ENCODE results near the gene MACF1. TPM values are rescaled to one million over a fixed set of nuclear protein-coding genes. Genes with fewer than 3 reads are reported as not detected.

The MACF1 gene
- total RNA-seq, 1 donor from 2014 or later, result 222 TPM

GRCh38 chr1:39381839-39382238, 177.3 kb downstream of the MACF1 start:
- H2AFZ ChIP-seq (replicated peaks), result no peak overlapping the region
- H3K27me3 Mint-ChIP-seq (ENCODE audit: insufficient read depth, low read depth), result no peaks in the 10 kb centered on the region
- no peaks in the 10 kb centered on the region for H3K4me1 ChIP-seq
- peaks cover 38% of the 10 kb centered on the region for H3K36me3 Mint-ChIP-seq
- H3K9ac ChIP-seq, result no peak overlapping the region
- peaks cover 4% of the 10 kb centered on the region for H4K20me1 ChIP-seq (ENCODE audit: low read depth)
- peaks cover 3% of the 10 kb centered on the region for H3K4me1 Mint-ChIP-seq
- H3K9me3 Mint-ChIP-seq, result no peaks in the 10 kb centered on the region
- no peaks in the 10 kb centered on the region for H3K79me2 ChIP-seq (ENCODE audit: low read depth)
- H3K4me3 Mint-ChIP-seq, result no peak overlapping the region
- H3K27me3 ChIP-seq, result no peaks in the 10 kb centered on the region
- no peak for DNase-seq (ENCODE audit: low spot score)
- H3K4me2 ChIP-seq, result no peak overlapping the region
- H3F3A ChIP-seq (ENCODE audit: low read depth), result peaks cover 4% of the 10 kb centered on the region
- TF ChIP-seq, protein P1, sequence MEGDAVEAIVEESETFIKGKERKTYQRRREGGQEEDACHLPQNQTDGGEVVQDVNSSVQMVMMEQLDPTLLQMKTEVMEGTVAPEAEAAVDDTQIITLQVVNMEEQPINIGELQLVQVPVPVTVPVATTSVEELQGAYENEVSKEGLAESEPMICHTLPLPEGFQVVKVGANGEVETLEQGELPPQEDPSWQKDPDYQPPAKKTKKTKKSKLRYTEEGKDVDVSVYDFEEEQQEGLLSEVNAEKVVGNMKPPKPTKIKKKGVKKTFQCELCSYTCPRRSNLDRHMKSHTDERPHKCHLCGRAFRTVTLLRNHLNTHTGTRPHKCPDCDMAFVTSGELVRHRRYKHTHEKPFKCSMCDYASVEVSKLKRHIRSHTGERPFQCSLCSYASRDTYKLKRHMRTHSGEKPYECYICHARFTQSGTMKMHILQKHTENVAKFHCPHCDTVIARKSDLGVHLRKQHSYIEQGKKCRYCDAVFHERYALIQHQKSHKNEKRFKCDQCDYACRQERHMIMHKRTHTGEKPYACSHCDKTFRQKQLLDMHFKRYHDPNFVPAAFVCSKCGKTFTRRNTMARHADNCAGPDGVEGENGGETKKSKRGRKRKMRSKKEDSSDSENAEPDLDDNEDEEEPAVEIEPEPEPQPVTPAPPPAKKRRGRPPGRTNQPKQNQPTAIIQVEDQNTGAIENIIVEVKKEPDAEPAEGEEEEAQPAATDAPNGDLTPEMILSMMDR (IDR thresholded peaks at IDR 0.05), result no peak
- TF ChIP-seq EZH2 (IDR thresholded peaks at IDR 0.05) (no peak), EZH2phosphoT487 (IDR thresholded peaks at IDR 0.05) (no peak)
- H3K27ac ChIP-seq, result no peak overlapping the region
- no peak overlapping the region for H3K27ac Mint-ChIP-seq
- H3K9me3 ChIP-seq (ENCODE audit: low read depth), result no peaks in the 10 kb centered on the region
- H3K4me3 ChIP-seq, result no peak overlapping the region
- H3K36me3 ChIP-seq, result peaks cover 22% of the 10 kb centered on the region

DNA sequence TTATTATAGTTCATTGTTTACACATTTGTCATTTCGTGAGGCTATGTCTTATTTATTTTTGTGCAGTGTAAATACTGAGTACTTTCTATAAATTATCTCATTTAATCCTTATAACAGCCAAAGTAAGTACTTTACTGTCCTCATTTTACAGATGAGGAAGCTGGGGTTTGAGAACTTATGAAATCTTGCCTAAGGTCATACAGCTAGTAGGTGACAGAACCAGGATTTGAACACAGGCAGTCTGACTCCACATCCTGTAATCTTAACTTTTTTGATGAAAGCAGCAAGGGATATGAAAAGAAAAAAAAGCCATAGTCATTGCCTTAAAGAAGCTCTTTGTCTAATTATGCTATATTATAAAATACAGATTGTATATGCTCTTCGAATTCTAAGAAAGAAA, 179.8 kb downstream of the MACF1 start:
- Histone ChIP-seq H3K79me2 (ENCODE audit: low read depth) (peaks cover under 1% of the 10 kb centered on the region), H3F3A (ENCODE audit: low read depth) (peaks cover 4% of the 10 kb centered on the region), H2AFZ (replicated peaks) (no peak overlapping the region), H3K9ac (no peak overlapping the region), H3K27me3 (no peaks in the 10 kb centered on the region), H3K4me2 (no peak overlapping the region), H4K20me1 (ENCODE audit: low read depth) (no peaks in the 10 kb centered on the region), H3K4me3 (no peak overlapping the region), H3K4me1 (no peaks in the 10 kb centered on the region), H3K27ac (no peak overlapping the region), H3K9me3 (ENCODE audit: low read depth) (no peaks in the 10 kb centered on the region), H3K36me3 (peaks cover 22% of the 10 kb centered on the region)
- no peak overlapping the region for H3K27ac Mint-ChIP-seq
- DNase-seq (ENCODE audit: low spot score), result no peak
- peaks cover 3% of the 10 kb centered on the region for H3K4me1 Mint-ChIP-seq
- no peak for TF ChIP-seq EZH2phosphoT487 (IDR thresholded peaks at IDR 0.05)
- TF ChIP-seq, protein P1 (IDR thresholded peaks at IDR 0.05), result no peak
- TF ChIP-seq EZH2 (IDR thresholded peaks at IDR 0.05), result no peak
- H3K36me3 Mint-ChIP-seq, result peaks cover 48% of the 10 kb centered on the region
- no peak overlapping the region for H3K4me3 Mint-ChIP-seq
- no peaks in the 10 kb centered on the region for H3K27me3 Mint-ChIP-seq (ENCODE audit: insufficient read depth, low read depth)
- H3K9me3 Mint-ChIP-seq, result no peaks in the 10 kb centered on the region

GRCh38 chr1:39385067-39385988, 180.8 kb downstream of the MACF1 start:
- no peak overlapping the region for H3K4me2 ChIP-seq
- no peak overlapping the region for H3K27ac ChIP-seq
- no peaks in the 10 kb centered on the region for H3K27me3 ChIP-seq
- Mint-ChIP-seq H3K36me3 (peaks cover 48% of the 10 kb centered on the region), H3K4me3 (no peak overlapping the region), H3K4me1 (peaks cover 3% of the 10 kb centered on the region), H3K27ac (no peak overlapping the region), H3K27me3 (ENCODE audit: insufficient read depth, low read depth) (no peaks in the 10 kb centered on the region), H3K9me3 (no peaks in the 10 kb centered on the region)
- TF ChIP-seq, protein P1 (IDR thresholded peaks at IDR 0.05), result no peak
- TF ChIP-seq EZH2 (IDR thresholded peaks at IDR 0.05) (no peak), EZH2phosphoT487 (IDR thresholded peaks at IDR 0.05) (no peak)
- H3K9ac ChIP-seq, result no peak overlapping the region
- peaks cover 11% of the 10 kb centered on the region for H3K79me2 ChIP-seq (ENCODE audit: low read depth)
- no peaks in the 10 kb centered on the region for H3K4me1 ChIP-seq
- H3F3A ChIP-seq (ENCODE audit: low read depth), result peaks cover 4% of the 10 kb centered on the region
- H4K20me1 ChIP-seq (ENCODE audit: low read depth), result no peaks in the 10 kb centered on the region
- no peak for DNase-seq (ENCODE audit: low spot score)
- peaks cover 16% of the 10 kb centered on the region for H3K36me3 ChIP-seq
- no peaks in the 10 kb centered on the region for H3K9me3 ChIP-seq (ENCODE audit: low read depth)
- H3K4me3 ChIP-seq, result no peak overlapping the region
- H2AFZ ChIP-seq (replicated peaks), result no peak overlapping the region

Data from neural progenitor cell (in vitro differentiated cells).